HG03442 (cell line): ENCODE data around the gene ATOSA.

Source experiments
- ATAC-seq: cut with Tn5 transposase; IDR thresholded peaks from one replicate; pipeline ENCODE4 v1.9.1; 2021; ENCODE audit warnings: mild to moderate bottlenecking, moderate library complexity; ENCODE audit not compliant: unreplicated experiment

Gene ATOSA

DNA sequence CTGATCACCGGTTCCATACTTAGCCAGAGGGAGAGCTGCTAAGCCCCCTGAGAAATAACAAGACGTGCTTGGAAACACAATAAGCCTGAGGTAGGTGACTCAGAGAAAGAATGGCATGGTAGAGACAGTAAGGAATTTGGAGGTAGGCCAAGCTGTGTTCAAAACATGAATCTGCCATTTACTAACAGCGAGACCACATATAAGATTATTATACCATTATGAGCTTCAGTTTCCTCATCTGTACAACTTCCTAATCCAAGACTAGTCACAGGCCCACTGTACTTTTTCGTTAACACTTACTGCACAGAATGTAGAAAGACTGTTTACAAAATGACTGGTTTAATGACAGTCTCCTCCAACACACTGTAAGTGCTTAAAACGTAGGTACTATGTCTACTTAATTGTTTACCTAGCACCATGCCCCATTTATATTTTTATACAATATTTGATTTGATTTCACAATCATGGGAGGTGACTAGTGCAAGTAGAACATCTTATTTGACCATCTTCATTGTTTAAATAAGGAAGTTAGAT, 25.7 kb downstream of the ATOSA start:
- no peak for ATAC-seq

DNA sequence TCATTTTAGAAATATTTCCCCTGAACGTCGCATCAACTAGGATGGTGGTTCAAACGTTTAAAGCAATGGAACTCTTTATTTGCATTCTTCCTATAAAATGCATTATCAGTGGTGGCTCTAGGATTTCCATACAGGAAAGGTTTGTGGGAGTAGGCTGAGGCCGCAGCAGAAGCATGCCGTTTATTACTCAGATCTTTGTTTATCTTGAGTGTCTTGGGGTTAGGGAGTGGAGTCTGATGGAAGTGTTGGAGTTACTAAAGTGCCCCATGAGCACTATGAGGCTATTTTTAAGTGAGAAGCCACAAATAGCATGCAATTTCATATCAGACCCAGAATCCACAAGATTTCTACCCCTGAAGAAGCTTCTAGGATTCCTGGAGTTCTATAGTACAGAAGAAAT, 26.2 kb downstream of the ATOSA start:
- no peak for ATAC-seq

- ATAC-seq: no peak
These were observed 26.9 kb downstream of the ATOSA start for GRCh38 chr15:52652286-52652685.

DNA sequence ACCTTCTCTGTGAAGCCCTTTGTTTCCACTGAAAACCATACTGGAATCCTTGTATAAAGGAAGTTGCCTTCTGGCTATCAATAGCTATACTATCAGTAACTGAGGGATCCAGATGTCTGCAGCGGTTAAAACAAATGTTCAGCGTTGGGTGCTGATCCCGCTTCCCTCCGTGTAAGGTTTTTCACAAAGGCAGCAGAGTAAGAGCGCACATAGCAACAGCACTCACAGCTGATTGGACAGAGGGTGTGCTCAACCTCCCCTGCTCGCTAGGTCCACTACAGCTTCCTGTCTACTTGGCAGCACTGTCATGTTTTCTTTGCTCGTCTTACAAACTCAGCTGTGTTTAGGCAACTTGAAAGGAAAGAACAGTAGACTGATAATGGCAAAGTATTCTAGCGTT, 27.3 kb downstream of the ATOSA start:
- ATAC-seq: no peak

DNA sequence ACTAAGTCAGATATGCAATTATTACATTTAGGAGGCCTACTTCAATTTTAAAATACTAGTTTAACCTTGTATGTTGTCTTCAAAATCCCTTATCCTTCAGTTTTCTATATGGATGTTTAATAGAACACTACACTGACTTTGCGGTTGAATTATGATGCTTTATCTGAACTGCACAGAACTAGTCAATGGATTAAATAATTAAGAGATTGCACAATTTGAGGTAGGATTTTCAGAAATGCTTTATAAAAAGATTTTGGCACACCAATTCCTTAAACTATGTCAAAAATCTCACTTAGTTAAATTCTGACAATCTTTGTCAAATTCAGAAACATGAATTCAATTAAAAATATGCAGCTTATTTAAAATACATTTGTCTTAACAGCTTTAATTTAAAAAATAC, 28.1 kb downstream of the ATOSA start:
- no peak for ATAC-seq

DNA sequence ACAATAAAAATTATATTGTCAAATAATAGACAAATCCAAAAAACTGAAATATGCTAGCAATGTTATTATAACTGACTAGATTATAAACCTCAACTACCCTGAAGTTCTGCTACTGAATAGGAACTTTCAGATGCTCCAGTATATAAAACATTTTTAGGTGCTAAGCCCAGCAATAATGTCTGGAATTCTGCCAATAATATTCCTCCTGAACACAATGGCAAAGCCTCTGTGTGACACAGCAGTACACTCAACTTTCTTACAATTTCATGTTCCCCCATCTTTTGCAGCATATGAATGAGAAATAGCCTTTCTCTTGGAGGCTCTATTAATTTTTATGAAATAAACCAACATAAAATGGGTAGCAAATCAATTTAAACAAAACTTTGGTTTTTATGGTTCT, 29.5 kb downstream of the ATOSA start:
- ATAC-seq: no peak

GRCh38 chr15:52645916-52646315, 33.3 kb downstream of the ATOSA start:
- ATAC-seq: no peak

DNA sequence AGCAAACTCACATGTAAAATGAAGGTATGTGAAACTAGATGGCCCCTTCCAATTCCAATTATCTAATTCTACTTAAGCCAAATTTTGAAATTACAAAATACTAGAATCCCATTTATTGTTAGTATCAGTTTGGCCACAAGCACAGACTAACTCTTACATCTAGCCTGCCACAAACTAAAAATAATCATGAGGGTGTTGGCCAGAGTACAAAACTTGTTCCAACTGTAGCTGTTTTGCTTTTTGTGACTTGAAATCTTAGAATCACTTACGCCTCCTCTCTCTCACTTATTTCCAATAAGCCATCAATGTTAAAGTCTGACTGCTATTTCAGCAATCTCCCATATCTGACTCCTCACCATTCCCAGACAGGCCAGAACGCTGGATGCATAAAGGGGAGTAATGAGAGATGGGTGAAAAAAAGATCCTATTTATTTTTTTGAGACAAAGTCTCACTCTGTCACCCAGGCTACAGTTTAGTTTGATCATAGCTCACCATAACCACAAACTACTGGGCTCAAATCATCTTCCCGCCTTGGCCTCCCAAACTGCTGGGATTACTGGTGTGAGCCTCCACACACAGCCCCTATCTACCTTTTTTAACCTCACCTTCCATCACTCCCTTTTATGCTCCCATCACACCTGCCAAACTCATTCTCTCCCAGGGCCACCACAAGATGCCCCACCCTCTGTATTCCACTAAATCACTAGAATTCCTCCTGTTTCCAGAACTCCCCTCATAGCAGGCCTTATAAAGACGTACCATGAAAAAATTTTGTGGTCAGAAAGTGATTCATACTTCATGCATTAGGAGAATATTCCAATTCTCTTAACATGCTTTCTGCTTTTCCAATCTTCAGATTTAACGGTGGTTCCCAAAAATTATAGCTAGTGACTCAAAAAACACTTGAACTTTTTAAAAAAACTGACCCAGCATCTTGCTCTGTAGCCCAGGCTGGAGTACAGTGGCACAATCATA, 36.5 kb downstream of the ATOSA start:
- no peak for ATAC-seq

- ATAC-seq: no peak
These were observed 42.7 kb downstream of the ATOSA start for GRCh38 chr15:52636459-52636858.

- ATAC-seq: no peak
These were observed 43.3 kb downstream of the ATOSA start for GRCh38 chr15:52635908-52636307.
